IMR-90 (cell line): ENCODE results near the gene BTK.

ENCODE experiments used
- BHLHE40 ChIP-seq: fragments of 150-350 bp; IDR thresholded peaks from 2 replicates; pipeline ENCODE4 v1.6.1; 2016; ENCODE audit warnings: mild to moderate bottlenecking, low read depth, low read length
- CTCF ChIP-seq: conservative IDR thresholded peaks from 2 replicates; pipeline ENCODE4 v1.5.1; 2012; ENCODE audit warnings: mild to moderate bottlenecking, low read depth, low read length, improper control_type of control experiment
- FOS ChIP-seq: fragments of 150-350 bp; IDR thresholded peaks from 2 replicates; pipeline ENCODE4 v1.6.1; 2016; ENCODE audit warnings: low read depth, low read length
- POLR2A ChIP-seq: IDR thresholded peaks from 2 replicates; pipeline ENCODE4 v1.6.1; 2012; ENCODE audit warnings: mild to moderate bottlenecking, low read depth, low read length
- USF2 ChIP-seq: fragments of 150-350 bp; IDR thresholded peaks from 2 replicates; pipeline ENCODE4 v1.6.1; 2017; ENCODE audit warnings: mild to moderate bottlenecking, antibody characterized with exemption, low read length, low read depth
- TF ChIP-seq, protein P1 (sequence below): fragments of 150-350 bp; IDR thresholded peaks from 2 replicates; pipeline ENCODE4 v1.6.1; 2016; ENCODE audit warnings: low read depth, mild to moderate bottlenecking, low read length, moderate library complexity, borderline replicate concordance

GRCh38 chrX:101417981-101418841, 32.2 kb upstream of the BTK start:
- no peak for TF ChIP-seq USF2
- no peak; the same call in 1 of the 2 replicates for TF ChIP-seq POLR2A
- no peak for TF ChIP-seq CTCF
- TF ChIP-seq, protein P1, sequence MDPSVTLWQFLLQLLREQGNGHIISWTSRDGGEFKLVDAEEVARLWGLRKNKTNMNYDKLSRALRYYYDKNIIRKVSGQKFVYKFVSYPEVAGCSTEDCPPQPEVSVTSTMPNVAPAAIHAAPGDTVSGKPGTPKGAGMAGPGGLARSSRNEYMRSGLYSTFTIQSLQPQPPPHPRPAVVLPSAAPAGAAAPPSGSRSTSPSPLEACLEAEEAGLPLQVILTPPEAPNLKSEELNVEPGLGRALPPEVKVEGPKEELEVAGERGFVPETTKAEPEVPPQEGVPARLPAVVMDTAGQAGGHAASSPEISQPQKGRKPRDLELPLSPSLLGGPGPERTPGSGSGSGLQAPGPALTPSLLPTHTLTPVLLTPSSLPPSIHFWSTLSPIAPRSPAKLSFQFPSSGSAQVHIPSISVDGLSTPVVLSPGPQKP = no peak
- no peak for TF ChIP-seq FOS
- TF ChIP-seq BHLHE40 = no peak
